ENCODE data around the gene ADAM15.

GRCh38 chr1:155082301-155083051, 31.4 kb downstream of the ADAM15 start:
- TF ChIP-seq CTCF (conservative IDR thresholded peaks at IDR 0.05; ENCODE audit: low read depth, low read length): no peak
- TF ChIP-seq EZH2 (IDR thresholded peaks at IDR 0.05; ENCODE audit: borderline replicate concordance, low read depth, low read length, poor library complexity, severe bottlenecking): no peak
